Brain microvascular endothelial cell (primary cell): Measurements from ENCODE around the gene ANAPC15.

Source experiments
- DNase-seq: peaks from one replicate; pipeline ENCODE4 v3.0.0-alpha.2; 2020
- H3K27ac ChIP-seq: fragments of 250-450 bp; sonication (Bioruptor Pico); 2 replicates; pipeline ENCODE4 v1.5.1; 2020; ENCODE audit warnings: mild to moderate bottlenecking, moderate library complexity
- H3K27me3 ChIP-seq: fragments of 250-450 bp; sonication (Bioruptor Pico); replicated peaks from 2 replicates; pipeline ENCODE4 v1.5.1; 2020; ENCODE audit warnings: mild to moderate bottlenecking
- H3K36me3 ChIP-seq: fragments of 250-450 bp; sonication (Bioruptor Pico); replicated peaks from 2 replicates; pipeline ENCODE4 v1.5.1; 2020; ENCODE audit warnings: mild to moderate bottlenecking
- H3K4me3 ChIP-seq: 2 replicates; pipeline ENCODE4 v1.5.1; 2011; ENCODE audit warnings: low read depth, mild to moderate bottlenecking, control low read depth, low read length, moderate library complexity
- CTCF ChIP-seq: IDR thresholded peaks from 2 replicates; pipeline ENCODE4 v1.5.1; 2011; ENCODE audit warnings: low read depth, mild to moderate bottlenecking, moderate library complexity, low read length, control low read depth, inconsistent platforms; ENCODE audit errors: missing control alignments
- in situ Hi-C: cut with HindIII; loops from 2 replicates; pipeline ENCODE4 v1.10.0; 2017; ENCODE audit warnings: low sequenced_read_pairs, low pct_ligation_motif_present

The ANAPC15 gene

GRCh38 chr11:72070491-72070890, 42.0 kb downstream of the ANAPC15 start:
- no peaks in the 10 kb centered on the region for H3K27me3 ChIP-seq
- DNase-seq = no peak
- no peaks in the 10 kb centered on the region for H3K36me3 ChIP-seq
- in situ Hi-C loops = no loop called here
- no peak for TF ChIP-seq CTCF
- peak overlapping the region; percentile 53 for H3K27ac ChIP-seq
- no peak overlapping the region for H3K4me3 ChIP-seq

GRCh38 chr11:72069787-72070251, 42.7 kb downstream of the ANAPC15 start:
- in situ Hi-C loops = no loop called here
- no peak overlapping the region for H3K4me3 ChIP-seq
- no peaks in the 10 kb centered on the region for H3K27me3 ChIP-seq
- TF ChIP-seq CTCF = no peak
- no peaks in the 10 kb centered on the region for H3K36me3 ChIP-seq
- peak; percentile 63 for DNase-seq
- peak overlapping the region; percentile 53 for H3K27ac ChIP-seq

DNA sequence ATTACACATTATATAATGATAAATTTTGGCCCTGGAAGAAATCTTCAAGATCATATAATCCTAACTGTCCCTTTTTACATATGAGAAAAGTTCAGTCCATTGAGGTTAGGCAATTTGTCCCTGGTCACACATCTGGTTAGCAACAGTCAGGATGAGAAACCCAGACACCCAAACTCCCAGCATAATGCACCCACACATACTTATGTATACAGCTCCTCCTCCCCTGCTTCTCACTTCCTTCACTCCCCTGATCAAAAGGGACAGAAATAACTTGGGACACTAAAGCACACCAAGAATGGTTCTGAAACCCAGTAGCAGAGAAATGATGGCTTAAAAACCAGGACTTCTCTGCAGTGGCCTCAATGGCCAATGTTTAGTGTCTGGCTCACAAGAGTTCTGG, 43.3 kb downstream of the ANAPC15 start:
- no peaks in the 10 kb centered on the region for H3K36me3 ChIP-seq
- in situ Hi-C loops = no loop called here
- H3K27me3 ChIP-seq = no peaks in the 10 kb centered on the region
- no peak for TF ChIP-seq CTCF
- no peak overlapping the region for H3K4me3 ChIP-seq
- peak overlapping the region; percentile 53 for H3K27ac ChIP-seq
- no peak for DNase-seq

GRCh38 chr11:72067676-72068075, 44.8 kb downstream of the ANAPC15 start:
- H3K4me3 ChIP-seq = no peak overlapping the region
- TF ChIP-seq CTCF = no peak
- DNase-seq = no peak
- in situ Hi-C loops = no loop called here
- no peak overlapping the region for H3K27ac ChIP-seq
- H3K36me3 ChIP-seq = no peaks in the 10 kb centered on the region
- H3K27me3 ChIP-seq = no peaks in the 10 kb centered on the region

DNA sequence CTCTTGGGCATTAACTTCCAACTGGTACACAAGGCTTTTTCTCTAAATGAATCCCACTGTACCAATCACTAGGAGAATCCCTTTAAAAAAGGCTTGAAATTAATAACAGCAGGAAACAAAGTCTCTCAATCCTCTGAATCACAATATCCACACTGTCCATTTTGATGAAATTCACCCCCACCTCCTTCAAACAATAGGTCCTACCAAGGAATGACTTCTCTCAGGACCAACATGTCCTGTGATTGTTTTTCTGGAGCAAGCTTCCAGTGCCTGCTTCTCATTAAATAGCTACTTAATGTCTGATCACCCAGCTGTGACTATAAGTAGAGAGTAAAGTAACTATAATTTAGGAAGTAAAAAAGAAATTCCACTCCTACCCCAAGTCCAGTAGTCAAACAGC, 45.2 kb downstream of the ANAPC15 start:
- in situ Hi-C loops = no loop called here
- no peak for TF ChIP-seq CTCF
- Histone ChIP-seq H3K27me3 (no peaks in the 10 kb centered on the region), H3K27ac (no peak overlapping the region), H3K4me3 (no peak overlapping the region), H3K36me3 (no peaks in the 10 kb centered on the region)
- no peak for DNase-seq

- TF ChIP-seq CTCF = no peak
- no peaks in the 10 kb centered on the region for H3K27me3 ChIP-seq
- no peak for DNase-seq
- in situ Hi-C loops = no loop called here
- H3K4me3 ChIP-seq = no peak overlapping the region
- no peak overlapping the region for H3K27ac ChIP-seq
- H3K36me3 ChIP-seq = no peaks in the 10 kb centered on the region
Measured at GRCh38 chr11:72066855-72067254, 45.6 kb downstream of the ANAPC15 start.
